Endometrial microvascular endothelial cells (primary cell): ENCODE measurements around the gene PHAF1. TPM values are rescaled to one million over a fixed set of nuclear protein-coding genes. Genes with fewer than 3 reads are reported as not detected.
"Not testable (repeated sequence)": the region's sequence is repeated elsewhere in the genome, so short reads cannot be mapped to it uniquely, and the experiment has no call there.

Source experiments
- in situ Hi-C: cut with HindIII; loops from 2 replicates; pipeline ENCODE4 v1.10.0; 2017; ENCODE audit warnings: low sequenced_read_pairs, low pct_unique_long_range_greater_than_20kb; ENCODE audit errors: inconsistent ontology term
- total RNA-seq: library from RNA; depleted of rRNA; stranded (reverse); fragments of >200 nt; gene quantifications from one replicate; pipeline ENCODE4 v1.2.3, GENCODE V29; 2015; ENCODE audit errors: inconsistent ontology term

Gene PHAF1
- total RNA-seq, 1 donor from 2014 or later = 21.8 TPM

GRCh38 chr16:67101311-67102082 lies 8.2 kb upstream of the PHAF1 start:
- in situ Hi-C loops = no loop called here

- in situ Hi-C loops = no loop called here
These were observed 5.7 kb upstream of the PHAF1 start for GRCh38 chr16:67104061-67104460.

- in situ Hi-C loops = no loop called here
These were observed 4.9 kb upstream of the PHAF1 start for GRCh38 chr16:67104845-67105244.

- in situ Hi-C loops = no loop called here
These were observed 4.5 kb upstream of the PHAF1 start for GRCh38 chr16:67105246-67105645.

- in situ Hi-C loops = no loop called here
These were observed 3.9 kb upstream of the PHAF1 start for GRCh38 chr16:67105881-67106280.

GRCh38 chr16:67108489-67108888 lies 1.3 kb upstream of the PHAF1 start:
- in situ Hi-C loops = no loop called here

- in situ Hi-C loops = no loop called here
These were observed 772 bp upstream of the PHAF1 start for GRCh38 chr16:67108931-67109406.

- in situ Hi-C loops = no loop called here
These were observed 2.3 kb downstream of the PHAF1 start for GRCh38 chr16:67111951-67112444.

GRCh38 chr16:67112591-67113399 lies 3.1 kb downstream of the PHAF1 start:
- in situ Hi-C loops = no loop called here

- in situ Hi-C loops = no loop called here
These were observed 5.1 kb downstream of the PHAF1 start for GRCh38 chr16:67114793-67115192.

GRCh38 chr16:67115639-67116038 lies 5.9 kb downstream of the PHAF1 start:
- in situ Hi-C loops = no loop called here

- in situ Hi-C loops = no loop called here
These were observed 6.9 kb downstream of the PHAF1 start for GRCh38 chr16:67116388-67117311.

- in situ Hi-C loops = no loop called here
These were observed 8.0 kb downstream of the PHAF1 start for GRCh38 chr16:67117716-67118115.

- in situ Hi-C loops = no loop called here
These were observed 10.3 kb downstream of the PHAF1 start for GRCh38 chr16:67120025-67120424.

- in situ Hi-C loops = not testable (repeated sequence)
These were observed 13.1 kb downstream of the PHAF1 start for GRCh38 chr16:67122799-67123198.

GRCh38 chr16:67128417-67128816 lies 18.7 kb downstream of the PHAF1 start:
- in situ Hi-C loops = loop anchor here (25.0 kb wide), 1 partner anchor 159 kb away; the partner anchor contains the start of gene PLEKHG4

- in situ Hi-C loops = loop anchor here (25.0 kb wide), 1 partner anchor 158 kb away; the partner anchor contains the start of gene PLEKHG4
These were observed 19.1 kb downstream of the PHAF1 start for GRCh38 chr16:67128887-67129286.

GRCh38 chr16:67129422-67129821 lies 19.7 kb downstream of the PHAF1 start:
- in situ Hi-C loops = loop anchor here (25.0 kb wide), 1 partner anchor 158 kb away; the partner anchor contains the start of gene PLEKHG4
